K562 (cell line): ENCODE data around the gene SET. TPM values are rescaled to one million over a fixed set of nuclear protein-coding genes. Genes with fewer than 3 reads are reported as not detected.
A peak's percentile ranks its signal among the peaks of the same experiment; 100 is the strongest.

Experiments
- ATF7 ChIP-seq: fragments of 450-650 bp; IDR thresholded peaks from 2 replicates; pipeline ENCODE4 v1.7.1; 2014; ENCODE audit warnings: mild to moderate bottlenecking, moderate library complexity
- BDP1 ChIP-seq: IDR thresholded peaks from 3 replicates; pipeline ENCODE4 v1.6.1; 2011; ENCODE audit not compliant: insufficient read length, insufficient read depth
- CC2D1A ChIP-seq: fragments of 450-650 bp; IDR thresholded peaks from 2 replicates; pipeline ENCODE4 v1.6.1; 2017; ENCODE audit warnings: mild to moderate bottlenecking
- ETS2 ChIP-seq: IDR thresholded peaks from 2 replicates; pipeline ENCODE4 v1.6.1; 2016; ENCODE audit warnings: borderline replicate concordance, missing genetic modification characterization, mild to moderate bottlenecking, moderate library complexity, missing compliant biosample characterization; ENCODE audit not compliant: poor library complexity, severe bottlenecking
- FOXA3 ChIP-seq, 2 experiments: fragments of 450-650 bp in 1 of 2; sonication (generic) in 1 of 2; formaldehyde crosslinking; IDR thresholded peaks in 1 of 2; conservative IDR thresholded peaks in 1 of 2; 2 replicates each; pipeline versions ENCODE4 v1.4.0 to v1.8.0; 2020 to 2022; ENCODE audit warnings: mild to moderate bottlenecking in 2 of 2, missing genetic modification reagents in 1 of 2
- GTF2E2 ChIP-seq: fragments of 200-800 bp; sonication (Bioruptor generic); IDR thresholded peaks from 2 replicates; pipeline ENCODE4 v1.6.1; 2016; ENCODE audit warnings: missing genetic modification characterization, missing compliant biosample characterization
- JUNB ChIP-seq: fragments of 450-650 bp; formaldehyde crosslinking; conservative IDR thresholded peaks from 2 replicates; pipeline ENCODE4 v1.4.0; 2020; ENCODE audit warnings: mild to moderate bottlenecking
- KDM5B ChIP-seq: fragments of 200-600 bp; sonication (generic); IDR thresholded peaks from 2 replicates; pipeline ENCODE4 v1.6.1; 2012; ENCODE audit warnings: low read depth, mild to moderate bottlenecking, moderate library complexity, low read length, control low read depth, inconsistent platforms; ENCODE audit not compliant: insufficient replicate concordance
- PML ChIP-seq: IDR thresholded peaks from 2 replicates; pipeline ENCODE4 v1.6.1; 2012; ENCODE audit warnings: low read length, inconsistent platforms
- PTRF ChIP-seq: fragments of 450-650 bp; IDR thresholded peaks from 2 replicates; pipeline ENCODE4 v1.6.1; 2016; ENCODE audit warnings: mild to moderate bottlenecking, missing genetic modification characterization, missing compliant biosample characterization
- SMAD4 ChIP-seq: fragments of 250-450 bp; sonication (Bioruptor Pico); conservative IDR thresholded peaks from 2 replicates; pipeline ENCODE4 v1.8.0; 2021; ENCODE audit warnings: inconsistent platforms, mild to moderate bottlenecking, moderate library complexity
- XRCC3 ChIP-seq: fragments of 450-650 bp; IDR thresholded peaks from 2 replicates; pipeline ENCODE4 v1.6.1; 2017; ENCODE audit warnings: mild to moderate bottlenecking, moderate library complexity
- YY1 ChIP-seq, 3 experiments: IDR thresholded peaks; 2 replicates each; pipeline ENCODE4 v1.6.1; 2011; ENCODE audit warnings: low read length in 2 of 3, mild to moderate bottlenecking in 2 of 3, moderate library complexity in 2 of 3, borderline replicate concordance in 1 of 3, control low read depth in 1 of 3, low read depth in 1 of 3; ENCODE audit not compliant: insufficient read depth in 3 of 3, insufficient replicate concordance in 2 of 3, control insufficient read depth in 1 of 3, insufficient read length in 1 of 3; ENCODE audit errors: extremely low read depth in 1 of 3
- ZNF3 ChIP-seq: fragments of 250-450 bp; sonication (Bioruptor Pico); IDR thresholded peaks from 2 replicates; pipeline ENCODE4 v1.5.0; 2021; ENCODE audit warnings: mild to moderate bottlenecking, moderate library complexity
- polyA plus RNA-seq, 8 experiments: library from polyadenylated mRNA; depleted of rRNA in 4 of 8; stranded (reverse) in 5 of 8; unstranded in 3 of 8; fragments of >200 nt; fragmentation: Nextera tagmentation in 2 of 8; fragmentation: Illumina TruSeq in 1 of 8; extraction: Ambion mirVana in 2 of 8; extraction: Trizol in 1 of 8; gene quantifications; 2 replicates each; pipeline versions ENCODE4 v1.2.1 to v1.2.3, GENCODE V29; 2011 to 2014; ENCODE audit warnings: inconsistent platforms in 1 of 8, missing spikeins in 1 of 8
- total RNA-seq, 7 experiments: library from RNA; depleted of rRNA in 6 of 7; stranded (reverse); fragments of >200 nt in 6 of 7; fragmentation: Illumina TruSeq in 2 of 7; extraction: Trizol in 2 of 7; gene quantifications; 2 replicates each; pipeline versions ENCODE4 v1.2.1 to v1.2.3, GENCODE V29; 2011 to 2021; ENCODE audit warnings: low replicate concordance in 1 of 7
- TF ChIP-seq, protein P1 (sequence below): fragments of 450-650 bp; IDR thresholded peaks from 2 replicates; pipeline ENCODE4 v1.6.1; 2016; ENCODE audit warnings: antibody characterized with exemption
- TF ChIP-seq, protein P2 (sequence below): sonication (generic); formaldehyde crosslinking; IDR thresholded peaks from 2 replicates; pipeline ENCODE4 v1.8.1; 2023; ENCODE audit warnings: mild to moderate bottlenecking, missing genetic modification reagents
- TF ChIP-seq, protein P3 (sequence below), 2 experiments: fragments of 450-650 bp; IDR thresholded peaks; 2 replicates each; pipeline ENCODE4 v1.6.1; 2018; ENCODE audit warnings: mild to moderate bottlenecking in 2 of 2, low read depth in 1 of 2; ENCODE audit not compliant: partially characterized antibody in 2 of 2
- TF ChIP-seq, protein P4 (sequence below): sonication (generic); formaldehyde crosslinking; IDR thresholded peaks from 2 replicates; pipeline ENCODE4 v1.8.0; 2022; ENCODE audit warnings: mild to moderate bottlenecking, missing genetic modification reagents

The SET gene
- total and polyA plus RNA-seq, 9 of the 15 experiments (the other 6 are each of a cell fraction or from before 2014, with no cell fraction given) = 404 to 1,447 (median 907) TPM

GRCh38 chr9:128702949-128703615 is 14.1 kb downstream of the SET start (continued):
- TF ChIP-seq, protein P1, sequence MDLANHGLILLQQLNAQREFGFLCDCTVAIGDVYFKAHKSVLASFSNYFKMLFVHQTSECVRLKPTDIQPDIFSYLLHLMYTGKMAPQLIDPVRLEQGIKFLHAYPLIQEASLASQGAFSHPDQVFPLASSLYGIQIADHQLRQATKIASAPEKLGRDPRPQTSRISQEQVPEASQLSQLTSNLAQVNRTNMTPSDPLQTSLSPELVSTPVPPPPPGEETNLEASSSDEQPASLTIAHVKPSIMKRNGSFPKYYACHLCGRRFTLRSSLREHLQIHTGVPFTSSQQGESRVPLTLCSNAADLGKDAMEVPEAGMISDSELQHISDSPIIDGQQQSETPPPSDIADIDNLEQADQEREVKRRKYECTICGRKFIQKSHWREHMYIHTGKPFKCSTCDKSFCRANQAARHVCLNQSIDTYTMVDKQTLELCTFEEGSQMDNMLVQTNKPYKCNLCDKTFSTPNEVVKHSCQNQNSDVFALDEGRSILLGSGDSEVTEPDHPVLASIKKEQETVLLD = peak; percentile 45; the same call in 1 of the 2 replicates
- no peak for TF ChIP-seq JUNB (CRISPR knock-in tag)
- peak in 1 of 3 experiments; percentile 10 for TF ChIP-seq YY1 (IDR thresholded peaks at IDR 0.05; ENCODE audit: borderline replicate concordance in 1 of 3, control insufficient read depth in 1 of 3, extremely low read depth in 1 of 3, insufficient read depth in 3 of 3, insufficient read length in 1 of 3, insufficient replicate concordance in 2 of 3, low read depth in 1 of 3, low read length in 2 of 3)
- no peak; the same call in 1 of the 2 replicates for TF ChIP-seq ATF7
- no peak for TF ChIP-seq PML
- TF ChIP-seq, protein P2, sequence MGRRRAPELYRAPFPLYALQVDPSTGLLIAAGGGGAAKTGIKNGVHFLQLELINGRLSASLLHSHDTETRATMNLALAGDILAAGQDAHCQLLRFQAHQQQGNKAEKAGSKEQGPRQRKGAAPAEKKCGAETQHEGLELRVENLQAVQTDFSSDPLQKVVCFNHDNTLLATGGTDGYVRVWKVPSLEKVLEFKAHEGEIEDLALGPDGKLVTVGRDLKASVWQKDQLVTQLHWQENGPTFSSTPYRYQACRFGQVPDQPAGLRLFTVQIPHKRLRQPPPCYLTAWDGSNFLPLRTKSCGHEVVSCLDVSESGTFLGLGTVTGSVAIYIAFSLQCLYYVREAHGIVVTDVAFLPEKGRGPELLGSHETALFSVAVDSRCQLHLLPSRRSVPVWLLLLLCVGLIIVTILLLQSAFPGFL (CRISPR knock-in tag) = no peak
- TF ChIP-seq BDP1 = no peak
- TF ChIP-seq PTRF (tag) = no peak
- no peak for TF ChIP-seq ETS2
- peak; percentile 92 for TF ChIP-seq CC2D1A
- 0 out of 4 replicates have a peak, but pooled peaks of 1 of the 2 experiments have one; percentile 19 for TF ChIP-seq FOXA3 (CRISPR knock-in tag; conservative IDR thresholded peaks at IDR 0.05 in 1 of 2, IDR thresholded peaks at IDR 0.05 in 1 of 2)
- TF ChIP-seq, protein P3, sequence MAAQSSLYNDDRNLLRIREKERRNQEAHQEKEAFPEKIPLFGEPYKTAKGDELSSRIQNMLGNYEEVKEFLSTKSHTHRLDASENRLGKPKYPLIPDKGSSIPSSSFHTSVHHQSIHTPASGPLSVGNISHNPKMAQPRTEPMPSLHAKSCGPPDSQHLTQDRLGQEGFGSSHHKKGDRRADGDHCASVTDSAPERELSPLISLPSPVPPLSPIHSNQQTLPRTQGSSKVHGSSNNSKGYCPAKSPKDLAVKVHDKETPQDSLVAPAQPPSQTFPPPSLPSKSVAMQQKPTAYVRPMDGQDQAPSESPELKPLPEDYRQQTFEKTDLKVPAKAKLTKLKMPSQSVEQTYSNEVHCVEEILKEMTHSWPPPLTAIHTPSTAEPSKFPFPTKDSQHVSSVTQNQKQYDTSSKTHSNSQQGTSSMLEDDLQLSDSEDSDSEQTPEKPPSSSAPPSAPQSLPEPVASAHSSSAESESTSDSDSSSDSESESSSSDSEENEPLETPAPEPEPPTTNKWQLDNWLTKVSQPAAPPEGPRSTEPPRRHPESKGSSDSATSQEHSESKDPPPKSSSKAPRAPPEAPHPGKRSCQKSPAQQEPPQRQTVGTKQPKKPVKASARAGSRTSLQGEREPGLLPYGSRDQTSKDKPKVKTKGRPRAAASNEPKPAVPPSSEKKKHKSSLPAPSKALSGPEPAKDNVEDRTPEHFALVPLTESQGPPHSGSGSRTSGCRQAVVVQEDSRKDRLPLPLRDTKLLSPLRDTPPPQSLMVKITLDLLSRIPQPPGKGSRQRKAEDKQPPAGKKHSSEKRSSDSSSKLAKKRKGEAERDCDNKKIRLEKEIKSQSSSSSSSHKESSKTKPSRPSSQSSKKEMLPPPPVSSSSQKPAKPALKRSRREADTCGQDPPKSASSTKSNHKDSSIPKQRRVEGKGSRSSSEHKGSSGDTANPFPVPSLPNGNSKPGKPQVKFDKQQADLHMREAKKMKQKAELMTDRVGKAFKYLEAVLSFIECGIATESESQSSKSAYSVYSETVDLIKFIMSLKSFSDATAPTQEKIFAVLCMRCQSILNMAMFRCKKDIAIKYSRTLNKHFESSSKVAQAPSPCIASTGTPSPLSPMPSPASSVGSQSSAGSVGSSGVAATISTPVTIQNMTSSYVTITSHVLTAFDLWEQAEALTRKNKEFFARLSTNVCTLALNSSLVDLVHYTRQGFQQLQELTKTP (IDR thresholded peaks at IDR 0.05; ENCODE audit: low read depth in 1 of 2, partially characterized antibody in 2 of 2) = no peak
- no peak for TF ChIP-seq GTF2E2 (tag)
- TF ChIP-seq SMAD4 (CRISPR knock-in tag) = no peak
- TF ChIP-seq, protein P4, sequence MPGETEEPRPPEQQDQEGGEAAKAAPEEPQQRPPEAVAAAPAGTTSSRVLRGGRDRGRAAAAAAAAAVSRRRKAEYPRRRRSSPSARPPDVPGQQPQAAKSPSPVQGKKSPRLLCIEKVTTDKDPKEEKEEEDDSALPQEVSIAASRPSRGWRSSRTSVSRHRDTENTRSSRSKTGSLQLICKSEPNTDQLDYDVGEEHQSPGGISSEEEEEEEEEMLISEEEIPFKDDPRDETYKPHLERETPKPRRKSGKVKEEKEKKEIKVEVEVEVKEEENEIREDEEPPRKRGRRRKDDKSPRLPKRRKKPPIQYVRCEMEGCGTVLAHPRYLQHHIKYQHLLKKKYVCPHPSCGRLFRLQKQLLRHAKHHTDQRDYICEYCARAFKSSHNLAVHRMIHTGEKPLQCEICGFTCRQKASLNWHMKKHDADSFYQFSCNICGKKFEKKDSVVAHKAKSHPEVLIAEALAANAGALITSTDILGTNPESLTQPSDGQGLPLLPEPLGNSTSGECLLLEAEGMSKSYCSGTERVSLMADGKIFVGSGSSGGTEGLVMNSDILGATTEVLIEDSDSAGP (CRISPR knock-in tag) = 0 out of 2 replicates have a peak, but pooled peaks have one; percentile 51
- TF ChIP-seq KDM5B = peak; percentile 38
- no peak for TF ChIP-seq XRCC3
- TF ChIP-seq ZNF3 (CRISPR knock-in tag) = no peak
